ENCODE measurements around the gene ATXN10.

The ATXN10 gene

DNA sequence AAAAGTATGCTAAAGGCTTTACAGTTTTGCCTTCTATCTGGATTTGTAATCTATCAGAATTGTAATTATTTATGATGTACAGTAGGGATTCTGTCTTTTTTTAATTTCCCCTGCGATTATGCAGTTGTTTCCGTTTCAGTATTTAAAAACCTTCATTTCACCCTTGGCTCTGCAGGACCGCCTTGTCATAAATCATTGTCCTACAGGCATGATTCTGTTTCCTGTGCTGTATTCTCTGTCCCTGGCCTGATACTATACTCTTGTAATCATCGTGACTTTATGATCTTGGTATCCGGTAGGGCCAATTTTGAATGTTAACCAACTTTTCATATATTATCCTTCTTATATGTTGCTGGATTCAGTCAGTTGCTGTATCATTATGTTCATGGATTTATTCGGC is 151.7 kb downstream of the ATXN10 start:
- DNase-seq (ENCODE audit: low read depth in 2 of 2): no peak

DNA sequence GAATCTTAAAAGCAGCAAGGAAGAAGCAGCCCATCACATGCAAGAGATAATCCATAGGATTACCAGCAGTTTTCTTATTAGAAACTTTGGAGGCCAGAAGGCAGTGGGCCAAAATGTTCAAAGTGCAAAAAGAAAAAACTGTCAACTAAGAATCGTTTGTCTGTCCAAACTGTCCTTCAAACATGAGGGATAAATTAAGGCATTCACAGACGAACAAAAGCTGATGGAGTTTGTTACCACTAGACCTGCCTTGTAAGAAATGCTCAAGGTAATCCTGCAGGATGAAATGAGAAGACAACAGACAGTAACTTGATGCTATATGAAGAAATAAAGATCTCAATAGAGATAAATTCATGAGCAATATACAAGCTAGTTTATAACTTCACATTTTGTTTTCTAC is 154.9 kb downstream of the ATXN10 start:
- DNase-seq (ENCODE audit: low read depth in 2 of 2): no peak

DNA sequence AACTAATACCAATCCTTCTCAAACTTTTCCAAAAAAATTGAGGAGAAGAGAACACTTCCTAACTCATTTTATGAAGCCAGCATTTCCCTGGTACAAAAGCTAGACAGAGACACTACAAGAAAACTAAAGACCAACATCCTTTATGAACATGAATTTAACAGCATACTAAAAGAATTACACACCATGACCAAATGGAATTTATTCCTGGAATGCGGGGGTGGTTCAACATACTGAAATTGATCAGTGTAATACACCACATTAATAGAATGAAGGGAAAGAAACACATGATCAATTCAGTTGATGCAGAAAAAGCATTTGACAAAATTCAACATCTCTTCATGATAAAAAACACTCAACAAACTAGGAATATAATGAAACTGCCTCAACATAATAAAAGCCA is 157.2 kb downstream of the ATXN10 start:
- DNase-seq (ENCODE audit: low read depth in 2 of 2): no peak

DNA sequence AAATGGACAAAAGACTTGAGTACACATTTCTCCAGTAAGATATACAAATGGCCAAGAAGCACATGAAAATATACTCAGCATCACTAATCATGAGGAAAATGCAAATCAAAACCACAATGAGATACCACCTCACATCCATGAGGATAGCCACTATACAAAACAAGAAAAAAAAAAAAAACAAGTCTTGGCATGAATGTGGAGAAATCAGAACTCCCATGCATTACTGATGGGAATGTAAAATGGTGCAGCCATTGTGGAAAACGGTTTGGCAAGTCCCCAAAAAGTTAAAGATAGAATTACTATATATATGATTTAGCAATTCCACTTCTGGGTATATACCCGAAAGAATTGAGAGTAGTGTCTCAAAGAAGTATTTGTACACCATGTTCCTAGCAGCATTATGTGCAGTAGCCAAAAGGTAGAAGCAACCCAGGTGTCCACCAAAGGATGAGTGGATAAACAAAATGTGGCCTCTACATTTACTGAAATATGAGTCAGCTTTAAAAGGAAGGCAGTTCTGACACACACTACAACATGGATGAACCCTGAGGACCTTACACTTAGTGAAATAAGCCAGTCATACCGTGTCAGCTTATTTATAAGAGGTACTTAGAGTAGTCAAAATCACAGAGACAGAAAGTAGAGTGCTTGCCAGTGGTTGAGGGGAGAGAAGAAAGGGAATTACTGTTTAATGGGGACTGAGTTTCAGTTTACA is 159.1 kb downstream of the ATXN10 start:
- DNase-seq (ENCODE audit: low read depth in 2 of 2): no peak

DNA sequence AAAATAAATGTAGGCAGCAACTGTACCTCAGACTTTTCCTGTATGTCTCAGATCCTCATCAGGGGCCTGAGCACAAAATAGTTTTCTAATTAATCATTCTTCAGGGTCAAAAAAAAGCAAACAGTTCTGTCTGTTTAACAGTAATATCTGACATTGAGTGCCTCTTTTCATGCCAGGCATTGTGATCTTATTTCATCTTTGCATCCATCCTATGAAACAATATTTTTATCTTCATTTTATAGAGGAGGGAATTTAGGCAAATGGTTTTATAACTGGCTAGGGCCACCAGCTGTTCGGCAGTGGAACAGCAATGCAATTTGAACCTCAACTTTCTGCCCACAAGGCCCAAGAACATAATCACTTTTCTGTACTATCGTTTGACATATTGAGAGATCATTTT is 159.8 kb downstream of the ATXN10 start:
- DNase-seq (ENCODE audit: low read depth in 2 of 2): no peak

DNA sequence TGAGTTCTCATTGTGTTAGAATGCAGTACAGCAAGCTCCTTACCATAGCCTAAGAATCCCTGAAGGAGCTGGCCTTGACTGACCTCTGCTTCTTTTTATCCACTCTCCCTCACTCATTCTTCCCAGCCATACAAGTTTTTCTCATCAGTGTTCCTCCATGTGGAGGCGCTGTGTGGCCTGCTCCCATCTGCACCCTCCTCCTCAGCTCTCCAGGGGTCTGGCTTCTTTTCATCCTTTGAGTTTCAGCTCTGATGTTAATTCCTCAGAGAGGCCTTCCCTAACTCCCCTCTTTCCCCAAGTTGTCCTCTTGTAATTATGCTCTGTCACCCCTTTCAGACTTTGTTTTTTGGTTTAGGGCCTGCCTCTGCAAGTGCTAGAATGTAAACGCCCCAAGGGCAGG is 160.5 kb downstream of the ATXN10 start:
- DNase-seq (ENCODE audit: low read depth in 2 of 2): no peak

DNA sequence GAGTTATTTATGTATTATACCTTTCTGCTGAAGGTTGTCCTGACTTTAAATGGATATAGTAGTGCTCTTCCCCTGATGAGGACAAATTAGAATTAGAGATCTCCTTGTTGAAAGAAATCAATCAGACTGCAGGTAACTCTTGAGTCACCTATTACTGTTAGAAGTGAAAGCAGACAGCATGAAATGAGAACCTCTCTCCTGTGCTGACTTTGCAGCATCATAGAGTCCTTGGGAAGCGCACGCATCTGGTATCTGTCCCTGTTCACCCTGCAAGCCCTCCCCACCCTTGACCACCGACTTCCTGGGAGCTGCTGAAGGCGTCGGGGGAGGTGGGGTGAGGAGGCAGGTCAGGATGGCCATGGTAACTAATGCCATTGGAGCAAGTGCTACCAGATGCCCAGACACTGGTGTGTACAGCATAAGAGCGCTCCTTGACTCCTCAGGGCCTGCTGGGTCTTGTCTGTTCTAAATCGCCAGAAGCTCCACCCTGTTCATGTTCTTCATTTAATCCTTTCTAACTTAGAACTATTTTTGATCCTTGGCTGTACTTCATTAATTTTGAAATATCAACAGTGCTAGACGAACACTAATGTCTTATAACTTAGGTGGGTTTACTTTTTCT is 161.4 kb downstream of the ATXN10 start:
- DNase-seq (ENCODE audit: low read depth in 2 of 2): no peak

DNA sequence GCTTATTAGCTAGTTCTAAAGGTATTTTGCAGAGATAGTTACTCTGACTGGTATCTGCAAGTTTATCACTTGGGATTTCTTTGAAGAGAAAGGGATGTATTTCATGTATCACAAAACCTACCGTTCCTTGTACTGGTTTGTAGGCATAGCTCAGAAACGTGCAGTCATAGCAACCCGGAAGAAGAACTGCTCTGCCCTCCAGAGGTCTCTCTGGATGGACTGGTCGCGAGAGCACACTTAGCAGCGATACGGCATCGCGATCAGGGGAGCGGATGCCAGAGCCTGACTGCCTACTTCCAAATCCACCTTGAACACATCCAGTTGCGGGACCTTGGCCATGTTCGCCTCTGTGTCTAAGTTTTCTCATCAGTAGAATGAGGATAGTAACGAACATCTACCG is 162.0 kb downstream of the ATXN10 start:
- DNase-seq (ENCODE audit: low read depth in 2 of 2): no peak

DNA sequence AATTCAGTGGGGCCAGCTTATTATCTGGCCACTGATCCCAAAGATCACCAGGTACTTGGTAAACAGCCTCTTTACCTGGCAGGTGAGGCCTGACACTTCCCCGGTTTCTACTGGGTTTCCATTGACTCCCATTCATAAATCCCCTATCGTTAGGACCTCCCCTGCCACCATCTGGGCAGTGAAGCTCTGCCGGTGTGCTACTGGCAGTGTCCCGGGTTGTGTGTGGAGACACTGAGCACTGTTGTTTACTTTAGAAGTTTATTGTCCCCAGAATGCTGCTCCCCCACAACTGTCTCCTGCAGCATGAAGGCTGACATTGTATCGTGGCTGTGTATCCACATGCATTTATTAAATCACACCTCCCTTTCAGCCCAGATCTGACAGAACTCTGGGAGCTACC is 162.6 kb downstream of the ATXN10 start:
- no peak for DNase-seq (ENCODE audit: low read depth in 2 of 2)

DNA sequence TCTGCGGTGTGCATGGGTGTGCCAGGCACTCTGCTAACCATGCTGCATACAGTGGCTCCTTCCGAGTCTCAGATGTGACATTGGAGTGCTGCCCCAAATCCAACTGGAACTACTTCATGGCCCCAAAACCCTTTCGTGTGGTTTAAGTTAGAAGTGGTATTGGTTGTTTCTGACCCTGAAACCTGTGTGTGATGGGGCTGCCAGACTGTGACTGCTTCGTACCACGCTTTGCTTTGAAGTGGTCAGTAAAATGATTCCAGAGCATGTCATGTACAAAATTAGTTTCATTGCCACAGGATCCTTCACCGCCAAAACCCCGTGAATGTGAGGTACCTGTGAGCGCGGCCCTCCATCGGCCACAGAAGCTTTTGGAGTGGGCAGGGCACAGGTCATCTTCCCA is 163.2 kb downstream of the ATXN10 start:
- no peak for DNase-seq (ENCODE audit: low read depth in 2 of 2)

DNA sequence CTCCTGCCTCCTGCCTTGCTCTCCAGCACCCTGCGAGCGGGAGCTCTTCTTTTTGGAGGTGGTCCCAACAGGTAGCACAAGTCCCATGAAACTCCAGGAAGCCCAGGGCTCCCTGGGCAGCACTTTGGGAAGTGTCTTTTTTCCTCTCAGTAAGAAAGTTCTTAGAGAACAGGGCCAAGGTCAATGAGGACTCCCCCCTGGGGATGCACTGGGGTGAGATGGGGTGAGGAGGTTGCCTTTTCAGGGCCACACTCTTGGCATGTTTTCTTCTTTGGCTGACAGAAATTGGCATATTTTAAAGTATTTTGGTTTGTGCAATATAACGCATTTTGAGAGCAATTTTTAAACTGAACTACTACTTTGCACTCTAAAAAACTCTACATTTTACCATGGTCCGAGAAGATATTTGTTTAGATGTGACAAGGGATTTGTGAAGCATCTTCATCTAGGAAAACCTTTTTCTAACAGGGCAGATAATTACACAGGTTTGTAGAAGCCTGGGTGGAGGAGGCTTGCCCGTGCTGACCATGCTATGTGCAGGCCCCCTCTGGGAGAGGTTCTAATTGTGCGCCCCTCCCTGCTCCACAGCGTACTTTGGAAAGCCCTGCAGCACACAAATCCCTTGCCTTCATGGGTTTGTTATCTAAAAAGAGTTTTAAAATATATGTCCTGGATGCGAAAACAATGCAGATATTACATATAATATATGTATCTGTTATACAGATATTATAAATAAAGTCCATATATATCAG is 165.0 kb downstream of the ATXN10 start:
- DNase-seq (ENCODE audit: low read depth in 2 of 2): no peak

DNA sequence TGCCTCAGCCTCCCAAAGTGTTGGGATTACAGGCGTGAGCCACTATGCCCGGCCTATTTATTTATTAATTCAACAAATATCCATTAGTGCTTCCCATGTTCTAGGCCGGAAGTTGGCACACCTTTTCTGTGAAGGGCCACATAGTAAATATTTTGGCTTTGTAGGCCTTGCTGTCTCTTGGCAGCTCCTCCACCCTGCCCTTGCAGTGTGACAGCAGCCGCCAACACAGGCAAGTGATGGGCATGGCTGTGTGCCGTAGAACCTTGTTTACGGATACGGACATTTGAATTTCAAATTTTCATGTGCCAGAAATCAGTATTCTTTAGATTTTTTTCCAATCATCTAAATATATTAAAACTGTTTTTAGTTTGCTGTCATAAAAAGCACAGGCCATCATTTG is 165.9 kb downstream of the ATXN10 start:
- no peak for DNase-seq (ENCODE audit: low read depth in 2 of 2)

DNA sequence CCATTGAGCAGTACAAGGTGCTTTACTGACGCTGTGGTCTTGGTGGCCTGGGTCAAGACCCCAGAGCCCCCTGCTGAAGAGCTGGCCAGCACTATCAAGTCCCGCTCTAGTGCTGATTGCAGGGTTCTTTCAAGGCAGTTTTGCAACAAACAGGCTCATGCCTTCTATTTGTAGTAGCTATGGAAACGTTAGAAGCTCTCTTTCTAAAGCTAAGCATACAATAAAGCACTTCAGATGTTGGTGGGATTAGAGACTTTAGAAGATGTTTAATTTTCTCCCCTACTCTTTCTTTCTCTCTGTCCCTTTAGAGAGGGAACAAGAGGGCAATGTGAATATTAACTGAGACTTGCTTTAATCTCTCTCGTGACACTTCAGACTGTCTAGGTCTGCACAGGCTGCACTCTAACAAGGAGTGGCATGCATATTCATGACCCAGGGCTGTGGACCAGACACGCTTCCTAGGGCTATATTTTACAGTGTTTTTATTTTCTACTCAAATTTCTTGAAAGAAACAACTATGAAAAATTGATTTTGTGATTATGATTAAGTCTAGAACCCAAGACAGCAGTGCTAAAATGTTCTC is 166.8 kb downstream of the ATXN10 start:
- DNase-seq (ENCODE audit: low read depth in 2 of 2): no peak

DNA sequence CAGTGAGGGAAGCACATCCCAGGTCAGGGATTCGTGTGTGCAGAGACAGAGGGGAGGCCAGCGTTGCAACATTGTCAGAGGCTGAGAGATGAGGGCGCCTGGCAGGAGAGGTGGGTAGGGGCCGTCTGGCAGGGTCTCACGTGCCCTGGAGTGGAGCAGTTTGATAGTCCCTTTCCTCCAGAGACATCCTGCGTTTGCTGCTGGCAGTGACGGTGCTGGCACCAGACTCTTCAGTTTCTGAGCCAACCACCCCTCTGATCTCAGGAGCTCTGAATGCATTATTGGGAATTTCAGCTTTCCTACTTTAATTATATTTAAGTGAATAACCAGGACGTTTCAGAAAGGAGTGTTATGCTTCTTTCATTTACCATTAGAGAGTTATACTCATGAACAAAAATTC is 168.8 kb downstream of the ATXN10 start:
- no peak for DNase-seq (ENCODE audit: low read depth in 2 of 2)

DNA sequence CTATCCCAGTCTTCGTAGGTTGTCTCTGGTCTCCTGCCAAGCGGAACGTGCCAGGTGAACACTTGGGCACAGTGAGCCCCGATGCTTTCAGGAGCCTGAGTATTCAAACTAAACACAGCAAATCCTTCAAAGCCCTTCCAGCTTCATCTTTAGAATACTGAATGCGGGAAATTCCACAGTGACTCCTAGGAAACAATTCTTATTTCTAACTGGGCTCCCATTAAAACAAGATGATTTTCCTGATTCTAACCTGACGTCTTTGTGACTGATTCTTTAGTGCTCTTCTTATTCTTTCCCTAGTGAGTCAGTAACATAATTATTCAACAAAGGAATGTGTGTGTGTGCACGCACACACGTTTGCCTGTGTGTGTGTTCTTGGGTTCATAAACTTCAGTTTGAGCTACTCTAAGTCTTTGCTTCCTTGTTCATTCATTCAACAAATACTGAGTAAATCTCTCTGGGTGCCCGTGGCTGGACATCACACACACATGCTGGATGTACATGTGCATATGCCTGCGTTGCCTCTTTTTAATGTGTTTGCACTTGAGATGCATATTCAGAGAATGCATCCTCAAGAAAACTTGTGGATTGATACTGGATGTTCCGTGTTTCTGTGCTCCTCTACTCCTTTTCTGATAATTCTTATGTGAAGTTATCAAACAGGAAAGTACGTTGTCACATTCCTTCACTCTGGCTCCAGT is 170.8 kb downstream of the ATXN10 start:
- DNase-seq (ENCODE audit: low read depth in 2 of 2): no peak

DNA sequence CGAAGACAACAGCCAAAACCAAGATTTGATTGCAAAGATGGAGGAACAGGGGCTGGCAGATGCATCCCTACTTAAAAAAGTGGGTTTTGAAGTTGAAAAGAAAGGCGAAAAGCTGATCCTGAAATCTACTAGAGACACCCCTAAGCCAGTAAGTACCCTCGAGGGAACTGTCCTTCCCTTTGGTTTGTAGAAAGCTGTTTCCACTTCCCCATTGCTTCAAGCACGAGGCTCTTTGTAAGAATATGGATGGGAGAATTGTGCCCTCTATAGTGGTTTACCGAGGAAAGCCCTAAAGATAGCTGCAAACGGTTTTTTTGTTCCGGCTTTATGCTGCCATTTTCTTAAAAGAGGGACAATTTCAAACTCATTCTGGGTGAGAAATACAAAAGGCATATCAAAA is 171.4 kb downstream of the ATXN10 start:
- no peak for DNase-seq (ENCODE audit: low read depth in 2 of 2)

DNA sequence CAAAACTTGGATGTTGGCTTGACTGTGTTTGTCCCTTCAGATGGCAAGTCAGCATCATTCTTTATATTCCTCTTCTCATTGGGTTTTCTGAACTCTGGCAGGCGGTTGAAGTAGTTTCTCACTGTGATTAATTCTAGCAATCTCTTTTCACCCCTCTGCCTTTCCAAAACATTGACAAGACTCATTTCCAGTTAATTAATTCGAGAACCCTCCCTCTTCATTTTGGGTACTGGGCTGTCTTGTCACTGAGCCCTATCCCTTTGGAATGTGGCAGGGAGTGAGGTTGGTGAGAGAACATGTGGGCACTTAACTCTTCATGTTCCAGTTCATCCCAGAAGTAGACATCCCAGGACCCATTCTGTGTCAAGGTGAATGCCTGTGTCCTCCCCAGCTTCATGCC is 172.4 kb downstream of the ATXN10 start:
- DNase-seq (ENCODE audit: low read depth in 2 of 2): no peak

DNA sequence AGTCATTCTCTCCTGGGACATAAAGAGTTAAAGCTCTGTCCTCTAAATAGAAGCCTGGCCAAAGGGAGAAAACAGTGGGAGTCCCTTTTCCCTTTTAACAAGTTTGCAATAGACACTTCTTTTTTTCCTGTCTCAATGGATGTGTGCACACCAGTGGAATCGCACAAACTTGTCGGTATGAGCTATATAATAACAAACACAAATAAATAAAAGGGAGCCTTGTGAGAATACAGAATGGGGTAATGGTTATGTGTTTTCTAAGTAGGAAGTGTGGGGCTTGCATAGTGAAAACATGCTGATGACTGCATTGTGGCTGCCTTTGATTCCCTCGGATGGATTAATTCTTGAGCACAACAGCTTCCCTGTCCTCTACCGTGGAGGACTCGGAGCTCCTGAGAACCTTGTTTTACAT is 173.4 kb downstream of the ATXN10 start:
- no peak for DNase-seq (ENCODE audit: low read depth in 2 of 2)

DNA sequence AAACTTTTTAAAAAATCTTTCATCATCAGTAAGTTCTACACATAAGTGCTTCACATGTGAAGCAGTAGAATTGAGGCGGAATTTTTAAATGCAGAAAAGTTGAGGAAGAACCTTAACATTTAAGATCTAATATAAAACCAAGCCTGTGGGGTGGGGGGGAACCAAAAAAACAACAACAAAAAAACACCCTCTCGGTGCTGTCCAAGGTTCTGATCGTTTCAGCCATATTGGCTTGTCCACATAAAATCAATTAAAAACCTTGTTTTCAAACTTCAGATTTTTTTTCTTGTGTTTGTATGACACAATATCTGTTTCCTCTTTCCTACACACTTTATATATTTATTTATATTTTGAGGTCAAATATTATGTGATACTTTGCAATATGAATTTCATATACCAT is 175.3 kb downstream of the ATXN10 start:
- no peak for DNase-seq (ENCODE audit: low read depth in 2 of 2)

DNA sequence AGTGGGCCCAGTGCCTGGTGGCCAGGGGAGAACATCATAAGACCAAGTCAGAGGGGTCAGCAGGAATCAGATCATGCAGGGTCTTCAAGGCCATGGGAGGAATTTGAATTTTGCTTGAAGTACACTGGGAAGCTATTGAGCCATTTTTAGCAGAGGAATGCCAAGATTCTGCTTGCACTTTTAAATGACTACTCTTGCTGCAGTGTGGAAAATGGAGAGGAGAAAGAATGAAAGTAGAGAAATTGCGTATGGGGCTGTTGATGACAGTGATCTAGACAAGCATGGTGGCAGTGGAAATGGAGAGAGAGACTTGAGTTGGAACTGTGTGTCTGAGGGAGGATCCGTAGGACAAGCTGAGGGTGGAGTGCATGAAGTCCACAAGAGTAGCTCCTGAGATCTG is 177.3 kb downstream of the ATXN10 start:
- DNase-seq (ENCODE audit: low read depth in 2 of 2): no peak

DNA sequence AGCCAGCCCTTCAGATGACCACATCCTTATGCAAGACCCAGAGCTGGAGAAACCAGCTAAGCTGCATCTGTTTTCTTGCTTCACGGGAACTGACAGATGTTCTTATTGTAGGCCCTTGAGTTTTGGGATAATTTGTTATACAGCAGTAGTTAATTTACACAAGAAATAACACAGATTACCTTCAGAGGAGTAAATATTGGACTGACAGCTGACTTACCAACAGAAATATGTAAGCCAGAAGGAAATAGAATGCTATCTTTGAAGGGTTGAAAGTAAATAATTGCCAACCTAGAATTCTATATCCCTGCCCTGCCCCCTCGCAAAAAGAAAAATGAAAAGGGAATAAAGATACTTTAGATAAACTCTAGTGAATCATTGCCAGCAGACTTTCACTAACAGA is 181.2 kb downstream of the ATXN10 start:
- no peak for DNase-seq (ENCODE audit: low read depth in 2 of 2)

DNA sequence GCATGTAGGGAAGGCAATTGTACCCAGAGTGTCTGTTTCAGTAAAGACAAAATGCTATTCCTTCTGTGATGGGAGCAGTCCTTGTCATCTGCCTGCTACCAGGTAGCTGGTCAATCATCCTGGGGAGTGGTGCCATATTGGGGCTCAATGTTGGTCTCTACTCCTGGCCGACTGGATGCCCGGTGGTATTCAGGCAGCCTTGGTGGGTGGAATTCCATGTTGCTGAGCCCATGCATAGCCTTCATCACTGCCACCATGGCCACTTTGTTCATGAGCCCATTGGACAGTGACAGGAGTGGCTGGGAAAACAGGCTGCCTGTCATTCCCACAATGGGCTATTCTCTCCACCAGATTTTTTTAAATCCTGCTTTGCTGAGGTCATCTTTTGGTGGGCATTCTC is 184.3 kb downstream of the ATXN10 start:
- no peak for DNase-seq (ENCODE audit: low read depth in 2 of 2)

Measured in stimulated activated CD4-positive, alpha-beta T cell treated with anti-CD3 and anti-CD28 coated beads, Interleukin-12 subunit alpha, Interleukin-12 subunit beta, amount 100 ng/mL, for 24 hours (primary cell).